Muscle of leg (tissue), 11 donors: Measurements from ENCODE around the gene MRPL1. TPM values are rescaled to one million over a fixed set of nuclear protein-coding genes. Genes with fewer than 3 reads are reported as not detected.
A peak's percentile ranks its signal among the peaks of the same experiment; 100 is the strongest.
"Not testable (repeated sequence)": the region's sequence is repeated elsewhere in the genome, so short reads cannot be mapped to it uniquely, and the experiment has no call there.

ENCODE experiments used
- DNase-seq: peaks from one replicate; pipeline ENCODE4 v3.0.0; 2013
- H3K27ac ChIP-seq: one replicate; pipeline ENCODE4 v1.5.1; 2013; ENCODE audit warnings: mild to moderate bottlenecking, low read length, control low read depth
- H3K27me3 ChIP-seq: one replicate; pipeline ENCODE4 v1.6.1; 2013; ENCODE audit warnings: low read length; ENCODE audit not compliant: control insufficient read depth, insufficient read depth
- H3K36me3 ChIP-seq: one replicate; pipeline ENCODE4 v1.6.1; 2013; ENCODE audit warnings: low read length; ENCODE audit not compliant: control insufficient read depth, insufficient read depth
- H3K4me1 ChIP-seq: one replicate; pipeline ENCODE4 v1.6.1; 2013; ENCODE audit warnings: low read length; ENCODE audit not compliant: control insufficient read depth, insufficient read depth
- H3K4me3 ChIP-seq: one replicate; pipeline ENCODE4 v1.5.1; 2013; ENCODE audit warnings: low read length, control low read depth
- H3K9me3 ChIP-seq: replicated peaks from 2 replicates; pipeline ENCODE4 v1.6.1; 2013; ENCODE audit warnings: low read depth, low read length; ENCODE audit not compliant: control insufficient read depth
- WGBS: methylation state at CpG from one replicate; pipeline ENCODE4 v1.1.5; 2013; ENCODE audit warnings: missing lambda C conversion rate; ENCODE audit not compliant: insufficient coverage; 5-methylcytosine and 5-hydroxymethylcytosine counted together
- polyA plus RNA-seq, 8 donors: library from polyadenylated mRNA; unstranded; fragments of 120-200 nt; gene quantifications; one replicate each; pipeline versions ENCODE4 v1.2.1 to v1.2.3, GENCODE V29; 2013; ENCODE audit warnings: inconsistent platforms in 1 of 8, low replicate concordance in 1 of 8; ENCODE audit not compliant: insufficient read length in 8 of 8, insufficient read depth in 1 of 8
- total RNA-seq: library from RNA; stranded (reverse); fragments of 120-200 nt; gene quantifications from one replicate; pipeline ENCODE4 v1.2.4, GENCODE V29; 2013

MRPL1 gene
- total and polyA plus RNA-seq, 9 donors, result 55.2 to 65.3 (median 61.9) TPM

- H3K4me1 ChIP-seq, result no peaks in the 10 kb centered on the region
- DNase-seq, result no peak
- no peak overlapping the region for H3K27ac ChIP-seq
- H3K36me3 ChIP-seq, result peaks cover 9% of the 10 kb centered on the region
- H3K27me3 ChIP-seq, result no peaks in the 10 kb centered on the region
- H3K9me3 ChIP-seq, result peaks cover 9% of the 10 kb centered on the region
- H3K4me3 ChIP-seq, result no peak overlapping the region
- WGBS, result 89% methylated on average over 4 of the region's 7 CpGs
These were observed 67.6 kb downstream of the MRPL1 start for GRCh38 chr4:77930154-77930639.

GRCh38 chr4:77930876-77931275 lies 68.2 kb downstream of the MRPL1 start:
- Histone ChIP-seq H3K4me1 (no peaks in the 10 kb centered on the region), H3K36me3 (peaks cover 9% of the 10 kb centered on the region), H3K9me3 (peaks cover 4% of the 10 kb centered on the region), H3K27ac (no peak overlapping the region), H3K4me3 (no peak overlapping the region), H3K27me3 (no peaks in the 10 kb centered on the region)
- DNase-seq, result no peak
- no CpG with 5 or more reads among the region's 4 CpGs for WGBS

DNA sequence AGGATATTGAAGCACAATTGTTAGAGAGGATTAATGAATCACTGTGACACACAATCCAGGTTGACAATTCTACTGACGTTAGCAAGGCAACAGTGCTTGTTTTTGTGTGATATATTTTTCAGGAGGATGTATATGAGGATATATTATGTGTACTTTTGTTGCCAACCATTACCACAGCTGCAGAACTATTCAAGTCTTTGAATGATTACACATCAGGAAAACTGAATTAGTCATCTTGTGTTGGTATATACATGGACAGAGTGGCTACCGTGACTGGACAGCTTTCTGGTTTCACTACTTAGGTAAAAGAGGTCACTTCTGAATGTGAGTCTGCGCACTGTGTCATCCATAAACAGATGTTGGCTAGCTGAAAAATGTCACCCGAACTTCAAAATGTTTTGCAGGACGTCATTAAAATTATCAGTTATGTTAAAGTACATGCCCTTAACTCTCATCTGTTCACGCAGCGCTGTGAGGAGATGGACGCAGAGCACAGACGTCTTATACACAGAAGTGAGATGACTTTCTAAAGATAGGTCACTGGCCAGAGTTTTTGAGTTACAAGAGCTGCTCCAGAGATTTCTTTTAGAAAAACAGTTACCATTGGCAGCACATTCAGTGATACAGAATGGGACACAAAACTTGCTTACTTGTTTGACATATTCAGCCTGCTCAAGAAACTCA lies 69.0 kb downstream of the MRPL1 start:
- peak; percentile 57 for DNase-seq

DNA sequence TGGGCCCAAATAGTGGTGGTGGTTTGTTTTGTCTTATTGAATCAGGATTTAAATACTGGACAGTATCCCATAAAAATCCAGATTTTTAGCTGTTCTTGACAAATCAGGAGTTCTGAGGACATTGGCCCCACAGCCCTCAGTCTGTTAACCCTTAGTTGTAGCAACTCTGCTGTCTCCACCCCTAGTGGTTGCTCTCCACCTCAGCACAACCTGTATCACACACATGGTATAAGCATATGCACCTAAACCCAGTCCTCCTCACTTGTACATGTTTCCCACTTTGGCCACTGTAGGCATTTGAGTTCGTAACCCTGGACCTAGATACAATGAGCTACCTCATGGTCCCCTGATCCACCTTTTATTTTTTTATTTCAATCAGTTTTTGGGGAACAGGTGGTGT lies 75.9 kb downstream of the MRPL1 start:
- no peak overlapping the region for H3K27ac ChIP-seq
- no peaks in the 10 kb centered on the region for H3K27me3 ChIP-seq
- H3K9me3 ChIP-seq, result no peaks in the 10 kb centered on the region
- H3K36me3 ChIP-seq, result peaks cover 6% of the 10 kb centered on the region
- WGBS, result no CpG with 5 or more reads among the region's 1 CpG
- H3K4me1 ChIP-seq, result no peaks in the 10 kb centered on the region
- DNase-seq, result no peak
- no peak overlapping the region for H3K4me3 ChIP-seq

More for the DNA sequence above, 69.0 kb downstream of the MRPL1 start:
- no peaks in the 10 kb centered on the region for H3K9me3 ChIP-seq
- H3K4me1 ChIP-seq, result no peaks in the 10 kb centered on the region
- H3K4me3 ChIP-seq, result no peak overlapping the region
- peaks cover 9% of the 10 kb centered on the region for H3K36me3 ChIP-seq
- 91% methylated on average over 7 of the region's 9 CpGs for WGBS
- no peak overlapping the region for H3K27ac ChIP-seq
- no peaks in the 10 kb centered on the region for H3K27me3 ChIP-seq

GRCh38 chr4:77945929-77946328 lies 83.3 kb downstream of the MRPL1 start:
- WGBS, result no CpG with 5 or more reads among the region's 10 CpGs
- not testable (repeated sequence) for DNase-seq, H3K27me3 ChIP-seq, H3K36me3 ChIP-seq, H3K4me3 ChIP-seq, H3K4me1 ChIP-seq, H3K9me3 ChIP-seq, H3K27ac ChIP-seq

- Histone ChIP-seq H3K27me3 (no peaks in the 10 kb centered on the region), H3K9me3 (peaks cover 3% of the 10 kb centered on the region), H3K27ac (no peak overlapping the region), H3K36me3 (peaks cover 5% of the 10 kb centered on the region), H3K4me1 (no peaks in the 10 kb centered on the region), H3K4me3 (no peak overlapping the region)
- WGBS, result no CpG with 5 or more reads among the region's 1 CpG
- DNase-seq, result no peak
These were observed 87.6 kb downstream of the MRPL1 start for GRCh38 chr4:77950203-77950602.

- Histone ChIP-seq H3K4me1 (no peaks in the 10 kb centered on the region), H3K27ac (no peak overlapping the region), H3K4me3 (no peak overlapping the region), H3K36me3 (peaks cover 5% of the 10 kb centered on the region), H3K27me3 (no peaks in the 10 kb centered on the region), H3K9me3 (no peaks in the 10 kb centered on the region)
- 92% methylated on average over 3 of the region's 5 CpGs for WGBS
- DNase-seq, result no peak
These were observed 89.8 kb downstream of the MRPL1 start for GRCh38 chr4:77952457-77952856.

DNA sequence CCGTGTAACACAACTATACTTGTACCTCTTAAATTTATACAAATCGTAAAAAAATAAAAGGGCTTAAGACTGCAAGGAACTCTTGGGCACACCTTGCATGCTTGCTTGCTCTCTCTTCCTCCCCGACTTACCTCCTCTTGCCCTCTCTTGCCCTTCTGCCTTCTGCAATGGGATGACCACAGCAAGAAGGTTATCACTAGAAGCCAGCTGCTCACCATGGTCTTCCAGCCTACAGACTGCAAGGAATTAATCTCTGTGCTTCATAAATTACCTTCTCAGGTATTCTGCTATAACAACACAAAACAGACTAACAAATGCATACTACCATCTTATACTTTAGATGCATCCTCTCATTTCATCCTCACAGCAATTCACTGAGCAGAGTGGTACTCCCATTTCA lies 92.1 kb downstream of the MRPL1 start:
- no peak overlapping the region for H3K4me3 ChIP-seq
- H3K27ac ChIP-seq, result no peak overlapping the region
- no peaks in the 10 kb centered on the region for H3K9me3 ChIP-seq
- 86% methylated on average over 3 of the region's 3 CpGs for WGBS
- H3K27me3 ChIP-seq, result no peaks in the 10 kb centered on the region
- DNase-seq, result no peak
- H3K4me1 ChIP-seq, result no peaks in the 10 kb centered on the region
- peaks cover 5% of the 10 kb centered on the region for H3K36me3 ChIP-seq

DNA sequence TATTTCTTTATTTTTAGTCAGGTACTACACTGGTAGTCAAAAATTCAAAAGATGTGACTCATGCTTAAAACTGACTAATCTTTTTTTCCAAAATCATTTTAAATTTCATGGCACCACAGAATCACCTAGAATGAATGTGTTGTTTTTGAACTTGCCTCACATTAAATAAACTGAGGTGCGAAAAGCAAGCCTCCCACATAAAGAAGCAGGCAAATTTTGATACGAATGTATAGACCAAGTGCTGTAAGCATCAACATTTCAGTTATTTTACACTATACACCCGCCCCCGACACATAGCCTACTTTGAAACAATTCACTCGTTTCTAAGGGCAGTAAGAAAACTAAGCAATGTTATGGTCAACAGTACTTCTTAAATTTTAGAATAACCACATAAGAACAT lies 94.3 kb downstream of the MRPL1 start:
- WGBS, result 90% methylated on average over 2 of the region's 5 CpGs
- Histone ChIP-seq H3K4me1 (no peaks in the 10 kb centered on the region), H3K36me3 (peaks cover 5% of the 10 kb centered on the region), H3K27me3 (no peaks in the 10 kb centered on the region), H3K4me3 (no peak overlapping the region), H3K27ac (no peak overlapping the region), H3K9me3 (no peaks in the 10 kb centered on the region)
- no peak for DNase-seq

GRCh38 chr4:77958897-77959296 lies 96.3 kb downstream of the MRPL1 start:
- Histone ChIP-seq H3K27ac (no peak overlapping the region), H3K4me3 (no peak overlapping the region), H3K27me3 (no peaks in the 10 kb centered on the region), H3K36me3 (peaks cover 5% of the 10 kb centered on the region), H3K4me1 (no peaks in the 10 kb centered on the region), H3K9me3 (no peaks in the 10 kb centered on the region)
- no CpG with 5 or more reads among the region's 2 CpGs for WGBS
- no peak for DNase-seq
